ENCODE results near the gene EPN1. TPM values are rescaled to one million over a fixed set of nuclear protein-coding genes. Genes with fewer than 3 reads are reported as not detected.
"Not testable (repeated sequence)": the region's sequence is repeated elsewhere in the genome, so short reads cannot be mapped to it uniquely, and the experiment has no call there.

The EPN1 gene
- total RNA-seq, 4 donors from 2014 or later = 58.7 to 214 (median 190) TPM

DNA sequence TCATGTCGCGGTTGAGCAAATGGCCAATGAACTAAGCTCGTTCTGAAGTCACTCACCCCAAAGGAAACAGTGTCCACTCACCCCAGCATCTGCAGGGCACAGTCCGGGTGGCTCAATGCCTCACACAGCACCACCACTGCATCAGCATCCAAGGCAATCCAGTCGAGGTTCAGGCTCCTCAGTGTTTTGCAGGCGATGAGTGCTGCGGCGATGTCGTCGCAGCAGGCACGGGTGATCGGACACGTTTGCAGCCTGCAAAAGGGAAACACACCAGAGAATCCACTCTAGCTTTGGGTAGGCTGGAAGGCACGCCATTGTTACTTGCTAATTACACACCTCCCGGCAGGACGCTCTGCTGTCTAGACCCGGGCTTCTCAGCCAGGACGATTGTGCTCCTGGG is 36.7 kb downstream of the EPN1 start:
- TF ChIP-seq, protein P1, sequence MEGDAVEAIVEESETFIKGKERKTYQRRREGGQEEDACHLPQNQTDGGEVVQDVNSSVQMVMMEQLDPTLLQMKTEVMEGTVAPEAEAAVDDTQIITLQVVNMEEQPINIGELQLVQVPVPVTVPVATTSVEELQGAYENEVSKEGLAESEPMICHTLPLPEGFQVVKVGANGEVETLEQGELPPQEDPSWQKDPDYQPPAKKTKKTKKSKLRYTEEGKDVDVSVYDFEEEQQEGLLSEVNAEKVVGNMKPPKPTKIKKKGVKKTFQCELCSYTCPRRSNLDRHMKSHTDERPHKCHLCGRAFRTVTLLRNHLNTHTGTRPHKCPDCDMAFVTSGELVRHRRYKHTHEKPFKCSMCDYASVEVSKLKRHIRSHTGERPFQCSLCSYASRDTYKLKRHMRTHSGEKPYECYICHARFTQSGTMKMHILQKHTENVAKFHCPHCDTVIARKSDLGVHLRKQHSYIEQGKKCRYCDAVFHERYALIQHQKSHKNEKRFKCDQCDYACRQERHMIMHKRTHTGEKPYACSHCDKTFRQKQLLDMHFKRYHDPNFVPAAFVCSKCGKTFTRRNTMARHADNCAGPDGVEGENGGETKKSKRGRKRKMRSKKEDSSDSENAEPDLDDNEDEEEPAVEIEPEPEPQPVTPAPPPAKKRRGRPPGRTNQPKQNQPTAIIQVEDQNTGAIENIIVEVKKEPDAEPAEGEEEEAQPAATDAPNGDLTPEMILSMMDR (IDR thresholded peaks at IDR 0.05 in 4 of 5, conservative IDR thresholded peaks at IDR 0.05 in 1 of 5) = no peak
- TF ChIP-seq POLR2A (IDR thresholded peaks at IDR 0.05) = no peak
- no peak for DNase-seq
- Histone ChIP-seq H3K27me3 (peaks cover 4 to 11% (median 8%) of the 10 kb centered on the region in 3 donors), H3K36me3 (no peaks in the 10 kb centered on the region), H3K4me1 (no peaks in the 10 kb centered on the region), H3K9me3 (no peaks in the 10 kb centered on the region), H3K27ac (no peak overlapping the region), H3K4me3 (no peak overlapping the region)
- in situ Hi-C loops (cut with MboI; ENCODE audit: low sequenced_read_pairs in 4 of 4) (no loop called here), intact Hi-C loops (cut with DNase I; ENCODE audit: low total_unique reads) (no loop called here)
- ATAC-seq = no peak

DNA sequence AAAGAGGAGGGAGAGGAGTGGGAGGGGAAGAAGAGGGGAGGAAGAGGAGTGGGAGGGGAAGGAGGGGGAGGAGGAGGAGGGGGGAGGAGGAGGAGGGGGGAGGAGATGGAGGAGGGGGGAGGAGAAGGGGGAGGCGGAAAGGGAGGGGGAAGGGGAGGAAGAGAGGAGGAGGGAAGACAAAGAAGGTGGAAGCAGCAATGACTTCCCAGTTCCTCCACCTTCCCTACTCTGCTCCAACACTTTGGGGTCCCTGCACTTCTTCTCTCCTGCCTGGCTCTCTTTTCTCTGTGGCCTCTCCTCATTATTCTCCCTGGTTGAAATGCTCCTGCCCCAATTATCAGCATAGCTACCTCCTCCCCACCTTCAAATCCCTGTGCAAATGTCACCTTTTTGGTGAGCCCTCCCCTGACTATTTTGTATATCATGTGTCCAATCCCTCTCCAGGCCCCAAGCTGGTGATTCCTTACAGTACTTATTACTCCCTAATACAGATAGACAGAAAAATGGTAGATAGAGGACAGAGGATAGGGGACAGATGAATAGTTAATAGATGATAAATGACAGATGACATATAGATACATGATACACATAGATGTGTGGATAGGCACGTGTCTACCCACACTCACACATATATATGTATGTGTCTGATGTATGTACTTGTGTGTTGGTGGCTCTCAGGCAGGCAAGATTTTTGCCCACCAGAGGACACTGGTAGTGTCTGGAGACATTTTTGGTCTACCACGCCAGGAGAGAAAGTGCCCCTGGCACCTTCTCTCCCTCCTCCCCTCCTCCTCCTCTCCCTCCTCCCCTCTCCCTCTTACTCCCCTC is 38.0 kb downstream of the EPN1 start:
- no peak for ATAC-seq

DNA sequence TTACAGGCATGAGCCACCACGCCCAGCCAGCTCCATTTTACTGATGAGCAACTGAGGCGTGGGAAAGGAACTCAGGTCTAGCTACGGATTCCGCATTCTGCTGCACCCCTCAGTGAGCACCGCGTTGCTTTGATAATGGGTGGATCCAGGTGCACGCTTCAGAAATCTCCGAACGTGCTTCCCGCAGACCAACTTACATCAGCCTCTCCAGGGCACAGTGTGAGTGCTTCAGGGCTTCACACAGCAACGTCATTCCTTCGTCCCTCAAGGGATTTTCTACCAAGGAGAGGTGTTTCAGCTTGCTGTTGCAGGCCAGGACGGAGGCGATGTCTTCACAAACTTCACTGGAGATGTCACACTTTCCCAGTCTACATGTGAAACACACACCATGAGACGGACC is 41.5 kb downstream of the EPN1 start:
- intact Hi-C loops (cut with DNase I; ENCODE audit: low total_unique reads) = no loop called here

More for the DNA sequence above, 38.0 kb downstream of the EPN1 start:
- Histone ChIP-seq H3K4me1 (no peaks in the 10 kb centered on the region), H3K27me3 (peaks cover 4 to 17% (median 11%) of the 10 kb centered on the region in 3 donors), H3K4me3 (no peak overlapping the region), H3K36me3 (no peaks in the 10 kb centered on the region), H3K27ac (no peak overlapping the region), H3K9me3 (no peaks in the 10 kb centered on the region)
- DNase-seq = no peak
- no peak for TF ChIP-seq POLR2A (IDR thresholded peaks at IDR 0.05)
- TF ChIP-seq, protein P1 (IDR thresholded peaks at IDR 0.05 in 4 of 5, conservative IDR thresholded peaks at IDR 0.05 in 1 of 5) = no peak
- intact Hi-C loops (cut with DNase I; ENCODE audit: low total_unique reads) = no loop called here
- in situ Hi-C loops (cut with MboI; ENCODE audit: low sequenced_read_pairs in 4 of 4) = no loop called here

DNA sequence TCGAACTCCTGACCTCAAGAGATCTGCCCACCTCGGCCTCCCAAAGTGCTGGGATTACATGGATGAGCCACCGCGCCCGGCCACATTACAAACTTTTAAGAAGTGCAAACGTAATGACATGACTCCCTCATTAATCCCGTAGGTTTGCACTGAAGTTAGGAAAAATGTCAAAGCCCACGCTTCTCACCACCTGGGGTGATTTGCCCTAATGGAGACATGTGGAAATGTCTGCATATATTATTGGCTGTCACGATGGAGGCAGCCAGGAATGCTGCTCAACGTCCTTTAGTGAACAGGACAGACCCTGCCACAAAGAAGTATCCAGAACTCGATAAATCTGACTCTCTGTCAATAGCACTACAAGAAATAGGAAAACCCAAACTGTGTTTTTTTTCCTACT is 42.2 kb downstream of the EPN1 start:
- ATAC-seq = no peak
- no peaks in the 10 kb centered on the region for H3K4me1 ChIP-seq
- intact Hi-C loops (cut with DNase I; ENCODE audit: low total_unique reads) = no loop called here
- H3K4me3 ChIP-seq = no peak overlapping the region
- no peak for TF ChIP-seq POLR2A (IDR thresholded peaks at IDR 0.05)
- TF ChIP-seq, protein P1 (IDR thresholded peaks at IDR 0.05 in 4 of 5, conservative IDR thresholded peaks at IDR 0.05 in 1 of 5) = no peak
- DNase-seq = no peak
- in situ Hi-C loops (cut with MboI; ENCODE audit: low sequenced_read_pairs in 4 of 4) = no loop called here
- no peaks in the 10 kb centered on the region for H3K9me3 ChIP-seq
- no peaks in the 10 kb centered on the region for H3K36me3 ChIP-seq
- peaks cover 4 to 31% (median 14%) of the 10 kb centered on the region in 3 donors for H3K27me3 ChIP-seq
- no peak overlapping the region for H3K27ac ChIP-seq

More for the DNA sequence above, 41.5 kb downstream of the EPN1 start:
- H3K27me3 ChIP-seq = peaks cover 4 to 31% (median 14%) of the 10 kb centered on the region in 3 donors
- DNase-seq (no peak), ATAC-seq (no peak)
- H3K27ac ChIP-seq = no peak overlapping the region
- in situ Hi-C loops (cut with MboI; ENCODE audit: low sequenced_read_pairs in 4 of 4) = no loop called here
- no peaks in the 10 kb centered on the region for H3K4me1 ChIP-seq
- H3K9me3 ChIP-seq = no peaks in the 10 kb centered on the region
- H3K36me3 ChIP-seq = no peaks in the 10 kb centered on the region
- TF ChIP-seq, protein P1 (IDR thresholded peaks at IDR 0.05 in 4 of 5, conservative IDR thresholded peaks at IDR 0.05 in 1 of 5) = no peak
- no peak for TF ChIP-seq POLR2A (IDR thresholded peaks at IDR 0.05)
- no peak overlapping the region for H3K4me3 ChIP-seq

DNA sequence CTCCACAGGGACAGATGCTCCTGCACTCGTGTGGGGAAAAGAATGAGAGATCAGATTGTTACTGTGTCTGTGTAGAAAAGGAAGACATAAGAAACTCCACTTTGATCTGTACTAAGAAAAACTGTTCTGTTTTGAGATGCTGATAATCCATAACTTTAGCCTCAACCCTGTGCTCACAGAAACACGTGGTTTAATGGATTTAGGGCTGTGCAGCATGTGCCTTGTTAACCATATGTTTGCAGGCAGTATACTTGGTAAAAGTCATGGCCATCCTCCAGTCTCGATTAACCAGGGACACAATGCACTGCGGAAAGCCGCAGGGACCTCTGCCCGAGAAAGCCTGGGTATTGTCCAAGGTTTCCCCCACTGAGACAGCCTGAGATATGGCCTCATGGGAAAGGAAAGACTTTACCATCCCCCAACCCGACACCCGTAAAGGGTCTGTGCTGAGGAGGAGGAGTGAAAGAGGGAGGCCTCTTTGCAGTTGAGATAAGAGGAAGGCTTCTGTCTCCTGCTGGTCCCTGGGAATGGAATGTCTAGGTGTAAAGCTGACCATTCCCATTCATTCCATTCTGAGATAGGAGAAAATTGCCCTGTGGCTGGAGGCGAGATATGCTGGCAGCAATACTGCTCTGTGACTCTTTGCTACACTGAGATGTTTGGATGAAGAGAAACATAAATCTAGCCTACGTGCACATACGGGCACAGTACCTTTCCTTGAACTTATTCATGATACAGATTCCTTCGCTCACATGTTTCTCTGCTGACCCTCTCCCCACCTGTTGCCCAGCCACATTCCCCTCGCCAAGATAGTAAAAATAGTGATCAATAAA is 43.1 kb downstream of the EPN1 start:
- ATAC-seq; in situ Hi-C loops (cut with MboI; ENCODE audit: low sequenced_read_pairs in 4 of 4); DNase-seq; H3K9me3 ChIP-seq; H3K4me1 ChIP-seq; intact Hi-C loops (cut with DNase I; ENCODE audit: low total_unique reads); H3K36me3 ChIP-seq; H3K4me3 ChIP-seq; H3K27ac ChIP-seq: not testable (repeated sequence)
- H3K27me3 ChIP-seq = peaks cover 4 to 31% (median 14%) of the 10 kb centered on the region in 3 donors

All from gastrocnemius medialis (tissue), 4 donors.